ENCODE data around the gene S1PR5. TPM values are rescaled to one million over a fixed set of nuclear protein-coding genes. Genes with fewer than 3 reads are reported as not detected.

S1PR5 gene
- polyA plus RNA-seq, 3 donors = 0.18 to 0.46 TPM; not detected in 1

DNA sequence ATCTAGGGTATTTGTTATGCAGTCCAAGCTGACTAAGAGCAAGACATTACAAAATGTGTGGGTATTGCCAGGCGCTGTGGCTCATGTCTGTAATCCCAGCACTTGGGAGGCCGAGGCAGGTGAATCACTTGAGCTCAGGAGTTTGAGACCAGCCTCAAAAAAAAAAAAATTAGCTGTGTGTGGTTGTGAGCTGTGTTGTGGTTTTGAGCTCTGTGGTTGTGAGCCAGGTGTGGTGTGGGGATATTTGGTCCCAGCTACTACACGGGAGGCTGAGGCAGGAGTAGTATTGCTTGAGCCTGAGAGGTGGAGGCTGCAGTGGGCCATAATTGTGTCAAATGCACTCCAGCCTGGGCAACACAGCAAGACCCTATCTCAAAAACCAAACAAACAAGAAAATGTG lies 8.5 kb downstream of the S1PR5 start:
- H3K27ac Mint-ChIP-seq = no peak overlapping the region
- 79% methylated on average over 2 of the region's 3 CpGs for WGBS (ENCODE audit: insufficient coverage)
- H3K27me3 ChIP-seq (ENCODE audit: control insufficient read depth in 2 of 2, insufficient read depth in 2 of 2, low read length in 2 of 2) = peaks cover 10% of the 10 kb centered on the region in 2 donors
- TF ChIP-seq, protein P1, sequence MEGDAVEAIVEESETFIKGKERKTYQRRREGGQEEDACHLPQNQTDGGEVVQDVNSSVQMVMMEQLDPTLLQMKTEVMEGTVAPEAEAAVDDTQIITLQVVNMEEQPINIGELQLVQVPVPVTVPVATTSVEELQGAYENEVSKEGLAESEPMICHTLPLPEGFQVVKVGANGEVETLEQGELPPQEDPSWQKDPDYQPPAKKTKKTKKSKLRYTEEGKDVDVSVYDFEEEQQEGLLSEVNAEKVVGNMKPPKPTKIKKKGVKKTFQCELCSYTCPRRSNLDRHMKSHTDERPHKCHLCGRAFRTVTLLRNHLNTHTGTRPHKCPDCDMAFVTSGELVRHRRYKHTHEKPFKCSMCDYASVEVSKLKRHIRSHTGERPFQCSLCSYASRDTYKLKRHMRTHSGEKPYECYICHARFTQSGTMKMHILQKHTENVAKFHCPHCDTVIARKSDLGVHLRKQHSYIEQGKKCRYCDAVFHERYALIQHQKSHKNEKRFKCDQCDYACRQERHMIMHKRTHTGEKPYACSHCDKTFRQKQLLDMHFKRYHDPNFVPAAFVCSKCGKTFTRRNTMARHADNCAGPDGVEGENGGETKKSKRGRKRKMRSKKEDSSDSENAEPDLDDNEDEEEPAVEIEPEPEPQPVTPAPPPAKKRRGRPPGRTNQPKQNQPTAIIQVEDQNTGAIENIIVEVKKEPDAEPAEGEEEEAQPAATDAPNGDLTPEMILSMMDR (IDR thresholded peaks at IDR 0.05) = no peak
- H3K9ac ChIP-seq (ENCODE audit: insufficient read depth, low read length, poor library complexity, severe bottlenecking) = no peak overlapping the region
- intact Hi-C loops (cut with micrococcal nuclease) = loop anchor here (5.0 to 10.0 kb wide), 3 partner anchors 54 to 574 kb away; partner anchors contain the start of gene OLFM2 (in 1 of the 2)
- peaks cover 0 to 5% of the 10 kb centered on the region in 2 donors for H3K9me3 ChIP-seq (replicated peaks in 1 of 2; ENCODE audit: control insufficient read depth in 1 of 2, insufficient read depth in 1 of 2, low read length in 2 of 2)
- no peak overlapping the region for H2AFZ ChIP-seq (ENCODE audit: insufficient read depth, low read depth, low read length, poor library complexity, severe bottlenecking)
- peaks cover 3 to 8% of the 10 kb centered on the region in 2 donors for H3K36me3 Mint-ChIP-seq
- H3K4me1 ChIP-seq (ENCODE audit: control insufficient read depth in 1 of 2, insufficient read depth in 2 of 2, low read length in 2 of 2) = peaks cover 14 to 16% of the 10 kb centered on the region in 2 donors
- H3K27ac ChIP-seq (ENCODE audit: low read depth in 1 of 2, low read length in 2 of 2) = no peak overlapping the region
- H3K4me2 ChIP-seq (replicated peaks; ENCODE audit: extremely low read depth, low read length, poor library complexity, severe bottlenecking) = no peak overlapping the region
- no peak overlapping the region for H3K4me3 ChIP-seq (replicated peaks in 1 of 3; ENCODE audit: low read depth in 2 of 3, low read length in 3 of 3)
- no peaks in the 10 kb centered on the region for H4K20me1 ChIP-seq (ENCODE audit: insufficient read depth, low read length)
- H3K27me3 Mint-ChIP-seq (ENCODE audit: low read depth in 3 of 3) = peaks cover 10 to 15% (median 12%) of the 10 kb centered on the region in 3 donors
- no peaks in the 10 kb centered on the region for H3K79me2 ChIP-seq (ENCODE audit: insufficient read depth, low read length)
- no peak for DNase-seq
- no peak overlapping the region for H3K4me3 Mint-ChIP-seq
- H3K9me3 Mint-ChIP-seq = peaks cover 0 to 7% (median 0%) of the 10 kb centered on the region in 7 donors
- H3K36me3 ChIP-seq (replicated peaks in 1 of 2; ENCODE audit: control insufficient read depth in 1 of 2, insufficient read depth in 2 of 2, low read length in 2 of 2) = no peaks in the 10 kb centered on the region
- peaks cover 20% of the 10 kb centered on the region for H3K4me1 Mint-ChIP-seq

DNA sequence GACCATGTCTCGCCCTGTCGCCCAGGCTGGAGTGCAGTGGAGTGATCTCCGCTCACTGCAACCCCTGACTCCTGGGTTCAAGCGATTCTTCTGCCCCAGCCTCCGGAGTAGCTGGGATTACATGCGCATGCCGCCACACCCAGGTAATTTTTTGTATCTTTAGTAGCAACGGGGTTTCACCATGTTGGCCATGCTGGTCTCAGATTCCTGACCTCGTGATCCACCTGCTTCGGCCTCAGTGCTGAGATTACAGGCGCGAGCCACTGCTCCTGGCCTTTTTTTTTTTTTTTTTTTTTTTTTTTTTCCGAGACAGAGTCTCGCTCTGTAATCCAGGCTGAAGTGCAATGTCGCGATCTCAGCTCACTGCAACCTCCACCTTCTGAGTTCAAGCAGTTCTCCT lies 9.2 kb downstream of the S1PR5 start:
- TF ChIP-seq, protein P1 (IDR thresholded peaks at IDR 0.05) = no peak
- Histone ChIP-seq H3K4me2 (replicated peaks; ENCODE audit: extremely low read depth, low read length, poor library complexity, severe bottlenecking) (no peak overlapping the region), H3K79me2 (ENCODE audit: insufficient read depth, low read length) (peaks cover 7% of the 10 kb centered on the region), H4K20me1 (ENCODE audit: insufficient read depth, low read length) (no peaks in the 10 kb centered on the region), H3K27me3 (ENCODE audit: control insufficient read depth in 2 of 2, insufficient read depth in 2 of 2, low read length in 2 of 2) (peaks cover 3% of the 10 kb centered on the region in 2 donors), H3K4me1 (ENCODE audit: control insufficient read depth in 1 of 2, insufficient read depth in 2 of 2, low read length in 2 of 2) (peaks cover 19 to 22% of the 10 kb centered on the region in 2 donors), H3K9me3 (replicated peaks in 1 of 2; ENCODE audit: control insufficient read depth in 1 of 2, insufficient read depth in 1 of 2, low read length in 2 of 2) (no peaks in the 10 kb centered on the region), H3K4me3 (replicated peaks in 1 of 3; ENCODE audit: low read depth in 2 of 3, low read length in 3 of 3) (no peak overlapping the region), H3K36me3 (replicated peaks in 1 of 2; ENCODE audit: control insufficient read depth in 1 of 2, insufficient read depth in 2 of 2, low read length in 2 of 2) (no peaks in the 10 kb centered on the region), H3K27ac (ENCODE audit: low read depth in 1 of 2, low read length in 2 of 2) (no peak overlapping the region), H3K9ac (ENCODE audit: insufficient read depth, low read length, poor library complexity, severe bottlenecking) (no peak overlapping the region), H2AFZ (ENCODE audit: insufficient read depth, low read depth, low read length, poor library complexity, severe bottlenecking) (no peak overlapping the region)
- no peak for DNase-seq
- H3K4me3 Mint-ChIP-seq = peak overlapping the region in 1 of 2 donors; percentile 16
- no peak overlapping the region for H3K27ac Mint-ChIP-seq
- 98% methylated on average over 11 of the region's 16 CpGs for WGBS (ENCODE audit: insufficient coverage)
- peaks cover 22% of the 10 kb centered on the region for H3K4me1 Mint-ChIP-seq
- H3K27me3 Mint-ChIP-seq (ENCODE audit: low read depth in 3 of 3) = peaks cover 4 to 9% (median 5%) of the 10 kb centered on the region in 3 donors
- peaks cover 0 to 5% (median 0%) of the 10 kb centered on the region in 7 donors for H3K9me3 Mint-ChIP-seq
- H3K36me3 Mint-ChIP-seq = peaks cover 0 to 2% of the 10 kb centered on the region in 2 donors
- intact Hi-C loops (cut with micrococcal nuclease) = loop anchor here (5.0 to 10.0 kb wide), 3 partner anchors 54 to 573 kb away; partner anchors contain the start of gene OLFM2 (in 1 of the 2)

All from CD14-positive monocyte (primary cell).